HepG2 (cell line): Measurements from ENCODE around the gene LMAN1L. TPM values are rescaled to one million over a fixed set of nuclear protein-coding genes. Genes with fewer than 3 reads are reported as not detected.

Experiments used
- BRCA1 ChIP-seq: sonication (generic); formaldehyde crosslinking; IDR thresholded peaks from 2 replicates; pipeline ENCODE4 v1.4.0; 2020; ENCODE audit warnings: missing genetic modification reagents
- ELF1 ChIP-seq: sonication (generic); formaldehyde crosslinking; IDR thresholded peaks from 2 replicates; pipeline ENCODE4 v1.4.0; 2020; ENCODE audit warnings: missing genetic modification reagents
- GPBP1L1 ChIP-seq: sonication (generic); formaldehyde crosslinking; IDR thresholded peaks from 2 replicates; pipeline ENCODE4 v1.5.0; 2020; ENCODE audit warnings: mild to moderate bottlenecking, missing genetic modification reagents
- HNF4G ChIP-seq, 2 experiments: sonication (generic) in 1 of 2; formaldehyde crosslinking in 1 of 2; IDR thresholded peaks; 2 replicates each; pipeline versions ENCODE4 v1.4.0 to v1.6.1; 2011 to 2020; ENCODE audit warnings: borderline replicate concordance in 2 of 2, low read depth in 2 of 2, mild to moderate bottlenecking in 2 of 2, low read length in 1 of 2, missing genetic modification reagents in 1 of 2, moderate library complexity in 1 of 2
- KAT7 ChIP-seq: IDR thresholded peaks from 2 replicates; pipeline ENCODE4 v1.6.1; 2018; ENCODE audit warnings: borderline replicate concordance, missing compliant biosample characterization
- SMAD9 ChIP-seq: sonication (generic); formaldehyde crosslinking; IDR thresholded peaks from 2 replicates; pipeline ENCODE4 v1.5.1; 2020; ENCODE audit warnings: mild to moderate bottlenecking, missing genetic modification reagents
- TCF12 ChIP-seq, 2 experiments: fragments of 450-650 bp in 1 of 2; sonication (generic) in 1 of 2; formaldehyde crosslinking in 1 of 2; IDR thresholded peaks; 2 replicates each; pipeline versions ENCODE4 v1.6.1 to v1.8.0; 2017 to 2022; ENCODE audit warnings: antibody characterized with exemption in 1 of 2, mild to moderate bottlenecking in 1 of 2, missing genetic modification reagents in 1 of 2, moderate library complexity in 1 of 2
- TCF7L2 ChIP-seq: IDR thresholded peaks from 2 replicates; pipeline ENCODE4 v1.6.1; 2011; ENCODE audit warnings: mild to moderate bottlenecking, low read depth, low read length, moderate library complexity
- XRCC5 ChIP-seq: fragments of 200-400 bp; formaldehyde crosslinking; optimal IDR thresholded peaks from 2 replicates; pipeline ENCODE3; 2017; ENCODE audit warnings: mild to moderate bottlenecking, low read length
- ZFY ChIP-seq: sonication (generic); formaldehyde crosslinking; IDR thresholded peaks from 2 replicates; pipeline ENCODE4 v1.4.0; 2020; ENCODE audit warnings: missing genetic modification reagents
- ZNF710 ChIP-seq: sonication (generic); formaldehyde crosslinking; IDR thresholded peaks from 2 replicates; pipeline ENCODE4 v1.5.0; 2020; ENCODE audit warnings: mild to moderate bottlenecking, missing genetic modification reagents, borderline replicate concordance
- polyA plus RNA-seq, 8 experiments: library from polyadenylated mRNA; depleted of rRNA in 3 of 8; stranded (reverse) in 7 of 8; unstranded in 1 of 8; fragments of >200 nt; fragmentation: Illumina TruSeq in 4 of 8; extraction: Trizol in 4 of 8; gene quantifications; 2 replicates each; pipeline versions ENCODE4 v1.2.1 to v1.2.3, GENCODE V29; 2011 to 2016; ENCODE audit warnings: low read depth in 4 of 8, missing spikeins in 1 of 8, mixed read lengths in 1 of 8; ENCODE audit not compliant: insufficient read depth in 1 of 8
- total RNA-seq, 5 experiments: library from RNA; depleted of rRNA; stranded (reverse); fragments of >200 nt; fragmentation: Illumina TruSeq; extraction: Trizol; gene quantifications; 2 replicates each; pipeline ENCODE4 v1.2.3, GENCODE V29; 2016; ENCODE audit warnings: low read depth in 1 of 5
- TF ChIP-seq, protein P1 (sequence below): sonication (generic); formaldehyde crosslinking; IDR thresholded peaks from 2 replicates; pipeline ENCODE4 v1.4.0; 2020; ENCODE audit warnings: mild to moderate bottlenecking, missing genetic modification reagents
- TF ChIP-seq, protein P2 (sequence below): sonication (generic); formaldehyde crosslinking; IDR thresholded peaks from 2 replicates; pipeline ENCODE4 v1.5.0; 2020; ENCODE audit warnings: missing genetic modification reagents, mild to moderate bottlenecking, borderline replicate concordance
- TF ChIP-seq, protein P3 (sequence below): sonication (generic); formaldehyde crosslinking; IDR thresholded peaks from 2 replicates; pipeline ENCODE4 v1.4.0; 2020; ENCODE audit warnings: missing genetic modification reagents, mild to moderate bottlenecking, borderline replicate concordance
- TF ChIP-seq, protein P4 (sequence below): sonication (generic); formaldehyde crosslinking; IDR thresholded peaks from 2 replicates; pipeline ENCODE4 v1.4.0; 2020; ENCODE audit warnings: mild to moderate bottlenecking, missing genetic modification reagents, borderline replicate concordance
- TF ChIP-seq, protein P5 (sequence below): sonication (generic); formaldehyde crosslinking; IDR thresholded peaks from 2 replicates; pipeline ENCODE4 v1.4.0; 2020; ENCODE audit warnings: mild to moderate bottlenecking, low read depth, missing genetic modification reagents

LMAN1L gene
- total and polyA plus RNA-seq, 2 of the 13 experiments (the other 11 are each of a cell fraction or from before 2014, with no cell fraction given): not detected

DNA sequence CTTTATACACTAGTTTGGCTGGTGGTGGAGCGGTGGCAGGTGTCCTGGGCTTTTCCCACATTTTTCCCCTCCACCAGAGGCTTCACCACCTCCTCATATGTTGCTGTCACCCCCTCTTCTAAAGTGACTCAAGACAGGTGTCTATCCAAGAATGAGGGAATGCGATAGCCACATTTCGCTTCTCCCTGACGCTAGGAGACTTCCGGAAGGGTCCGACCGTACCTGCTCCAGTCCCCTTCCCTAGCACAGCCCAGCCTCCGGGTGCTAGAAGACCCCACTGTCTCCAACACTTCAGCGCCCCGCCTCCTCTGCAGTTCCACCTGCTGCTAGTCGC lies 60.0 kb downstream of the LMAN1L start (continued):
- TF ChIP-seq XRCC5: peak; percentile 87
- TF ChIP-seq KAT7: no peak
- TF ChIP-seq BRCA1 (CRISPR knock-in tag): no peak
- no peak for TF ChIP-seq TCF12 (IDR thresholded peaks at IDR 0.05)
- TF ChIP-seq TCF12 (CRISPR knock-in tag; IDR thresholded peaks at IDR 0.05): no peak
- TF ChIP-seq, protein P1, sequence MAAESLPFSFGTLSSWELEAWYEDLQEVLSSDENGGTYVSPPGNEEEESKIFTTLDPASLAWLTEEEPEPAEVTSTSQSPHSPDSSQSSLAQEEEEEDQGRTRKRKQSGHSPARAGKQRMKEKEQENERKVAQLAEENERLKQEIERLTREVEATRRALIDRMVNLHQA (CRISPR knock-in tag): no peak
- TF ChIP-seq ZFY (CRISPR knock-in tag): no peak
- TF ChIP-seq, protein P2, sequence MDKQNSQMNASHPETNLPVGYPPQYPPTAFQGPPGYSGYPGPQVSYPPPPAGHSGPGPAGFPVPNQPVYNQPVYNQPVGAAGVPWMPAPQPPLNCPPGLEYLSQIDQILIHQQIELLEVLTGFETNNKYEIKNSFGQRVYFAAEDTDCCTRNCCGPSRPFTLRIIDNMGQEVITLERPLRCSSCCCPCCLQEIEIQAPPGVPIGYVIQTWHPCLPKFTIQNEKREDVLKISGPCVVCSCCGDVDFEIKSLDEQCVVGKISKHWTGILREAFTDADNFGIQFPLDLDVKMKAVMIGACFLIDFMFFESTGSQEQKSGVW (CRISPR knock-in tag): no peak
- no peak for TF ChIP-seq TCF7L2
- TF ChIP-seq GPBP1L1: no peak
- TF ChIP-seq, protein P3, sequence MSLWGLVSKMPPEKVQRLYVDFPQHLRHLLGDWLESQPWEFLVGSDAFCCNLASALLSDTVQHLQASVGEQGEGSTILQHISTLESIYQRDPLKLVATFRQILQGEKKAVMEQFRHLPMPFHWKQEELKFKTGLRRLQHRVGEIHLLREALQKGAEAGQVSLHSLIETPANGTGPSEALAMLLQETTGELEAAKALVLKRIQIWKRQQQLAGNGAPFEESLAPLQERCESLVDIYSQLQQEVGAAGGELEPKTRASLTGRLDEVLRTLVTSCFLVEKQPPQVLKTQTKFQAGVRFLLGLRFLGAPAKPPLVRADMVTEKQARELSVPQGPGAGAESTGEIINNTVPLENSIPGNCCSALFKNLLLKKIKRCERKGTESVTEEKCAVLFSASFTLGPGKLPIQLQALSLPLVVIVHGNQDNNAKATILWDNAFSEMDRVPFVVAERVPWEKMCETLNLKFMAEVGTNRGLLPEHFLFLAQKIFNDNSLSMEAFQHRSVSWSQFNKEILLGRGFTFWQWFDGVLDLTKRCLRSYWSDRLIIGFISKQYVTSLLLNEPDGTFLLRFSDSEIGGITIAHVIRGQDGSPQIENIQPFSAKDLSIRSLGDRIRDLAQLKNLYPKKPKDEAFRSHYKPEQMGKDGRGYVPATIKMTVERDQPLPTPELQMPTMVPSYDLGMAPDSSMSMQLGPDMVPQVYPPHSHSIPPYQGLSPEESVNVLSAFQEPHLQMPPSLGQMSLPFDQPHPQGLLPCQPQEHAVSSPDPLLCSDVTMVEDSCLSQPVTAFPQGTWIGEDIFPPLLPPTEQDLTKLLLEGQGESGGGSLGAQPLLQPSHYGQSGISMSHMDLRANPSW (CRISPR knock-in tag): no peak
- TF ChIP-seq SMAD9: no peak
- no peak for TF ChIP-seq HNF4G (IDR thresholded peaks at IDR 0.05; ENCODE audit: borderline replicate concordance, low read depth, low read length)
- no peak for TF ChIP-seq HNF4G (CRISPR knock-in tag; IDR thresholded peaks at IDR 0.05; ENCODE audit: borderline replicate concordance, low read depth)
- TF ChIP-seq, protein P4, sequence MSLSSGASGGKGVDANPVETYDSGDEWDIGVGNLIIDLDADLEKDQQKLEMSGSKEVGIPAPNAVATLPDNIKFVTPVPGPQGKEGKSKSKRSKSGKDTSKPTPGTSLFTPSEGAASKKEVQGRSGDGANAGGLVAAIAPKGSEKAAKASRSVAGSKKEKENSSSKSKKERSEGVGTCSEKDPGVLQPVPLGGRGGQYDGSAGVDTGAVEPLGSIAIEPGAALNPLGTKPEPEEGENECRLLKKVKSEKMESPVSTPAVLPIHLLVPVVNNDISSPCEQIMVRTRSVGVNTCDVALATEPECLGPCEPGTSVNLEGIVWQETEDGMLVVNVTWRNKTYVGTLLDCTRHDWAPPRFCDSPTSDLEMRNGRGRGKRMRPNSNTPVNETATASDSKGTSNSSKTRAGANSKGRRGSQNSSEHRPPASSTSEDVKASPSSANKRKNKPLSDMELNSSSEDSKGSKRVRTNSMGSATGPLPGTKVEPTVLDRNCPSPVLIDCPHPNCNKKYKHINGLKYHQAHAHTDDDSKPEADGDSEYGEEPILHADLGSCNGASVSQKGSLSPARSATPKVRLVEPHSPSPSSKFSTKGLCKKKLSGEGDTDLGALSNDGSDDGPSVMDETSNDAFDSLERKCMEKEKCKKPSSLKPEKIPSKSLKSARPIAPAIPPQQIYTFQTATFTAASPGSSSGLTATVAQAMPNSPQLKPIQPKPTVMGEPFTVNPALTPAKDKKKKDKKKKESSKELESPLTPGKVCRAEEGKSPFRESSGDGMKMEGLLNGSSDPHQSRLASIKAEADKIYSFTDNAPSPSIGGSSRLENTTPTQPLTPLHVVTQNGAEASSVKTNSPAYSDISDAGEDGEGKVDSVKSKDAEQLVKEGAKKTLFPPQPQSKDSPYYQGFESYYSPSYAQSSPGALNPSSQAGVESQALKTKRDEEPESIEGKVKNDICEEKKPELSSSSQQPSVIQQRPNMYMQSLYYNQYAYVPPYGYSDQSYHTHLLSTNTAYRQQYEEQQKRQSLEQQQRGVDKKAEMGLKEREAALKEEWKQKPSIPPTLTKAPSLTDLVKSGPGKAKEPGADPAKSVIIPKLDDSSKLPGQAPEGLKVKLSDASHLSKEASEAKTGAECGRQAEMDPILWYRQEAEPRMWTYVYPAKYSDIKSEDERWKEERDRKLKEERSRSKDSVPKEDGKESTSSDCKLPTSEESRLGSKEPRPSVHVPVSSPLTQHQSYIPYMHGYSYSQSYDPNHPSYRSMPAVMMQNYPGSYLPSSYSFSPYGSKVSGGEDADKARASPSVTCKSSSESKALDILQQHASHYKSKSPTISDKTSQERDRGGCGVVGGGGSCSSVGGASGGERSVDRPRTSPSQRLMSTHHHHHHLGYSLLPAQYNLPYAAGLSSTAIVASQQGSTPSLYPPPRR (CRISPR knock-in tag): no peak
- TF ChIP-seq, protein P5, sequence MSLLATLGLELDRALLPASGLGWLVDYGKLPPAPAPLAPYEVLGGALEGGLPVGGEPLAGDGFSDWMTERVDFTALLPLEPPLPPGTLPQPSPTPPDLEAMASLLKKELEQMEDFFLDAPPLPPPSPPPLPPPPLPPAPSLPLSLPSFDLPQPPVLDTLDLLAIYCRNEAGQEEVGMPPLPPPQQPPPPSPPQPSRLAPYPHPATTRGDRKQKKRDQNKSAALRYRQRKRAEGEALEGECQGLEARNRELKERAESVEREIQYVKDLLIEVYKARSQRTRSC: no peak
- TF ChIP-seq ZNF710 (CRISPR knock-in tag): 0 out of 2 replicates have a peak, but pooled peaks have one; percentile 8
- no peak for TF ChIP-seq ELF1 (CRISPR knock-in tag)
